SK-N-SH (cell line): ENCODE measurements around the gene TFAP2A.

Source experiments
- ELF1 ChIP-seq: IDR thresholded peaks from 2 replicates; pipeline ENCODE4 v1.4.0; 2012
- EZH2phosphoT487 ChIP-seq: fragments of 200-600 bp; sonication (generic); IDR thresholded peaks from 2 replicates; pipeline ENCODE4 v1.6.1; 2017; ENCODE audit warnings: low read depth, mixed run types, mild to moderate bottlenecking, antibody characterized with exemption, moderate library complexity, borderline replicate concordance
- GATA2 ChIP-seq: sonication (generic); formaldehyde crosslinking; IDR thresholded peaks from 2 replicates; pipeline ENCODE4 v1.5.0; 2020; ENCODE audit warnings: mild to moderate bottlenecking, missing genetic modification reagents
- RAD21 ChIP-seq: IDR thresholded peaks from 2 replicates; pipeline ENCODE4 v1.6.1; 2012; ENCODE audit warnings: mild to moderate bottlenecking, low read length
- YY1 ChIP-seq: IDR thresholded peaks from 2 replicates; pipeline ENCODE4 v1.4.0; 2012; ENCODE audit warnings: low read depth, mild to moderate bottlenecking
- TF ChIP-seq, protein P1 (sequence below): fragments of 200-600 bp; sonication (generic); IDR thresholded peaks from 2 replicates; pipeline ENCODE4 v1.6.1; 2017; ENCODE audit warnings: antibody characterized with exemption, mild to moderate bottlenecking, moderate library complexity
- TF ChIP-seq, protein P2 (sequence below): fragments of 150-350 bp; IDR thresholded peaks from 2 replicates; pipeline ENCODE4 v1.6.1; 2016; ENCODE audit warnings: mild to moderate bottlenecking, low read depth, low read length
- TF ChIP-seq, protein P3 (sequence below): fragments of 150-350 bp; IDR thresholded peaks from 2 replicates; pipeline ENCODE4 v1.6.1; 2017; ENCODE audit warnings: antibody characterized with exemption, low read length, low read depth, borderline replicate concordance

DNA sequence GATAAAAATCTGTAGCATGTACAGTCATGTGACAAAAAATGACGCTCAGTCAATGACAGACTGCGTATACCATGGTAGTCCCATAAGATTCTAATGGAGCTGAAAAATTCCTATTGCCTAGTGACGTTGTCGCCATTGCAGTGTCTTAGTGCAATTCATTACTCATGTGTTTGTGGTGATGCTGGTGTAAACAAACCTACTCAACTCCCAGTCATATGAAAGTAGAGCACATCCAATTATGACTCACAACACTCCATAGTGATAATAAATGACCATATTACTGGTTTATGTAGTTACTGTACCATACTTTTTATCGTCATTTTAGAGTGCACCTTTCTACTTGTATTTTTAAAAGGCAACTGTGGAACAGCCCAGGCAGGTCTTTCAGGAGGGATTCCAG lies 45.0 kb downstream of the TFAP2A start:
- TF ChIP-seq, protein P1, sequence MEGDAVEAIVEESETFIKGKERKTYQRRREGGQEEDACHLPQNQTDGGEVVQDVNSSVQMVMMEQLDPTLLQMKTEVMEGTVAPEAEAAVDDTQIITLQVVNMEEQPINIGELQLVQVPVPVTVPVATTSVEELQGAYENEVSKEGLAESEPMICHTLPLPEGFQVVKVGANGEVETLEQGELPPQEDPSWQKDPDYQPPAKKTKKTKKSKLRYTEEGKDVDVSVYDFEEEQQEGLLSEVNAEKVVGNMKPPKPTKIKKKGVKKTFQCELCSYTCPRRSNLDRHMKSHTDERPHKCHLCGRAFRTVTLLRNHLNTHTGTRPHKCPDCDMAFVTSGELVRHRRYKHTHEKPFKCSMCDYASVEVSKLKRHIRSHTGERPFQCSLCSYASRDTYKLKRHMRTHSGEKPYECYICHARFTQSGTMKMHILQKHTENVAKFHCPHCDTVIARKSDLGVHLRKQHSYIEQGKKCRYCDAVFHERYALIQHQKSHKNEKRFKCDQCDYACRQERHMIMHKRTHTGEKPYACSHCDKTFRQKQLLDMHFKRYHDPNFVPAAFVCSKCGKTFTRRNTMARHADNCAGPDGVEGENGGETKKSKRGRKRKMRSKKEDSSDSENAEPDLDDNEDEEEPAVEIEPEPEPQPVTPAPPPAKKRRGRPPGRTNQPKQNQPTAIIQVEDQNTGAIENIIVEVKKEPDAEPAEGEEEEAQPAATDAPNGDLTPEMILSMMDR = no peak
- TF ChIP-seq GATA2 (CRISPR knock-in tag) = no peak
- no peak for TF ChIP-seq YY1
- TF ChIP-seq ELF1 = no peak
- TF ChIP-seq, protein P2, sequence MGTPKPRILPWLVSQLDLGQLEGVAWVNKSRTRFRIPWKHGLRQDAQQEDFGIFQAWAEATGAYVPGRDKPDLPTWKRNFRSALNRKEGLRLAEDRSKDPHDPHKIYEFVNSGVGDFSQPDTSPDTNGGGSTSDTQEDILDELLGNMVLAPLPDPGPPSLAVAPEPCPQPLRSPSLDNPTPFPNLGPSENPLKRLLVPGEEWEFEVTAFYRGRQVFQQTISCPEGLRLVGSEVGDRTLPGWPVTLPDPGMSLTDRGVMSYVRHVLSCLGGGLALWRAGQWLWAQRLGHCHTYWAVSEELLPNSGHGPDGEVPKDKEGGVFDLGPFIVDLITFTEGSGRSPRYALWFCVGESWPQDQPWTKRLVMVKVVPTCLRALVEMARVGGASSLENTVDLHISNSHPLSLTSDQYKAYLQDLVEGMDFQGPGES = no peak
- TF ChIP-seq, protein P3, sequence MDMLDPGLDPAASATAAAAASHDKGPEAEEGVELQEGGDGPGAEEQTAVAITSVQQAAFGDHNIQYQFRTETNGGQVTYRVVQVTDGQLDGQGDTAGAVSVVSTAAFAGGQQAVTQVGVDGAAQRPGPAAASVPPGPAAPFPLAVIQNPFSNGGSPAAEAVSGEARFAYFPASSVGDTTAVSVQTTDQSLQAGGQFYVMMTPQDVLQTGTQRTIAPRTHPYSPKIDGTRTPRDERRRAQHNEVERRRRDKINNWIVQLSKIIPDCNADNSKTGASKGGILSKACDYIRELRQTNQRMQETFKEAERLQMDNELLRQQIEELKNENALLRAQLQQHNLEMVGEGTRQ = no peak
- no peak for TF ChIP-seq RAD21
- TF ChIP-seq EZH2phosphoT487 = no peak
